Mesendoderm (in vitro differentiated cells): ENCODE results near the gene CDNF.
"Not testable (repeated sequence)": the region's sequence is repeated elsewhere in the genome, so short reads cannot be mapped to it uniquely, and the experiment has no call there.

Experiments used
- DNase-seq: peaks from one replicate; pipeline ENCODE4 v3.0.0; 2013
- H2AK5ac ChIP-seq: 2 replicates; pipeline ENCODE4 v1.6.1; 2013; ENCODE audit warnings: low read length, inconsistent platforms
- H2BK120ac ChIP-seq: 2 replicates; pipeline ENCODE4 v1.6.1; 2013; ENCODE audit warnings: low read depth, mild to moderate bottlenecking, low read length, moderate library complexity, mixed read lengths
- H2BK15ac ChIP-seq: replicated peaks from 2 replicates; pipeline ENCODE4 v1.6.1; 2013; ENCODE audit warnings: low read depth, mild to moderate bottlenecking, moderate library complexity
- H2BK5ac ChIP-seq: 2 replicates; pipeline ENCODE4 v1.6.1; 2013; ENCODE audit warnings: low read length, inconsistent platforms
- H3K18ac ChIP-seq: 2 replicates; pipeline ENCODE4 v1.6.1; 2013; ENCODE audit warnings: mild to moderate bottlenecking, low read length, mixed read lengths
- H3K23ac ChIP-seq: one replicate; pipeline ENCODE4 v1.6.1; 2013; ENCODE audit warnings: low read length
- H3K27ac ChIP-seq: 2 replicates; pipeline ENCODE4 v1.5.1; 2013; ENCODE audit warnings: low read depth, mild to moderate bottlenecking, inconsistent platforms, low read length, moderate library complexity
- H3K27me3 ChIP-seq: 2 replicates; pipeline ENCODE4 v1.6.1; 2013; ENCODE audit warnings: low read length, control low read depth, mild to moderate bottlenecking, inconsistent platforms; ENCODE audit not compliant: insufficient read depth, poor library complexity
- H3K36me3 ChIP-seq: 2 replicates; pipeline ENCODE4 v1.6.1; 2013; ENCODE audit warnings: low read length, inconsistent platforms; ENCODE audit not compliant: control insufficient read depth, insufficient read depth
- H3K4ac ChIP-seq: one replicate; pipeline ENCODE4 v1.6.1; 2013; ENCODE audit warnings: low read depth, mild to moderate bottlenecking, low read length, moderate library complexity
- H3K4me1 ChIP-seq: 2 replicates; pipeline ENCODE4 v1.6.1; 2013; ENCODE audit warnings: low read depth, low read length, inconsistent platforms; ENCODE audit not compliant: control insufficient read depth
- H3K4me2 ChIP-seq: 2 replicates; pipeline ENCODE4 v1.6.1; 2013; ENCODE audit warnings: low read length
- H3K4me3 ChIP-seq: 2 replicates; pipeline ENCODE4 v1.5.1; 2013; ENCODE audit warnings: mild to moderate bottlenecking, low read length
- H3K56ac ChIP-seq: one replicate; pipeline ENCODE4 v1.6.1; 2013; ENCODE audit warnings: low read length
- H3K79me1 ChIP-seq: 2 replicates; pipeline ENCODE4 v1.6.1; 2013; ENCODE audit warnings: low read length, inconsistent platforms
- H3K79me2 ChIP-seq: 2 replicates; pipeline ENCODE4 v1.6.1; 2013; ENCODE audit warnings: mild to moderate bottlenecking, low read length; ENCODE audit not compliant: control insufficient read depth, insufficient read depth
- H3K9ac ChIP-seq: 2 replicates; pipeline ENCODE4 v1.6.1; 2013; ENCODE audit warnings: low read length, inconsistent platforms
- H4K5ac ChIP-seq: one replicate; pipeline ENCODE4 v1.6.1; 2013; ENCODE audit warnings: low read length
- H4K8ac ChIP-seq: one replicate; pipeline ENCODE4 v1.6.1; 2013; ENCODE audit warnings: low read depth, mild to moderate bottlenecking, control low read depth, low read length, moderate library complexity
- WGBS: extraction: QIAGEN DNeasy Blood & Tissue Kit; methylation state at CpG from one replicate; pipeline ENCODE4 v1.1.7; 2013; ENCODE audit warnings: low lambda C conversion rate, missing lambda C conversion rate; ENCODE audit not compliant: insufficient coverage; ENCODE audit errors: extremely low coverage; 5-methylcytosine and 5-hydroxymethylcytosine counted together

Gene CDNF

GRCh38 chr10:14816717-14817116 lies 21.1 kb downstream of the CDNF start:
- WGBS, result no CpG with 5 or more reads among the region's 7 CpGs
- H4K8ac ChIP-seq, H3K27ac ChIP-seq: not testable (repeated sequence)

GRCh38 chr10:14815681-14816080 lies 22.2 kb downstream of the CDNF start:
- no peaks in the 10 kb centered on the region for H3K36me3 ChIP-seq
- H2AK5ac ChIP-seq, result no peak overlapping the region
- H3K4me3 ChIP-seq, result no peak overlapping the region
- H3K4me2 ChIP-seq, result no peak overlapping the region
- H3K79me2 ChIP-seq, result no peaks in the 10 kb centered on the region
- no peak overlapping the region for H3K9ac ChIP-seq
- no peak overlapping the region for H3K4ac ChIP-seq
- no peak overlapping the region for H2BK15ac ChIP-seq
- no peak overlapping the region for H3K56ac ChIP-seq
- no peak overlapping the region for H2BK5ac ChIP-seq
- H4K5ac ChIP-seq, result no peak overlapping the region
- H3K27ac ChIP-seq, result no peak overlapping the region
- no peaks in the 10 kb centered on the region for H3K4me1 ChIP-seq
- no peaks in the 10 kb centered on the region for H3K27me3 ChIP-seq
- DNase-seq, result no peak
- no CpG with 5 or more reads among the region's 6 CpGs for WGBS
- H4K8ac ChIP-seq, result no peak overlapping the region
- no peak overlapping the region for H2BK120ac ChIP-seq
- no peaks in the 10 kb centered on the region for H3K79me1 ChIP-seq
- no peak overlapping the region for H3K18ac ChIP-seq
- no peak overlapping the region for H3K23ac ChIP-seq

More at GRCh38 chr10:14816717-14817116, 21.1 kb downstream of the CDNF start:
- not testable (repeated sequence) for H2BK120ac ChIP-seq, H3K9ac ChIP-seq, H3K4me1 ChIP-seq, H3K4me3 ChIP-seq, H2AK5ac ChIP-seq, H3K79me2 ChIP-seq, H2BK15ac ChIP-seq, H3K23ac ChIP-seq, H3K79me1 ChIP-seq, H3K36me3 ChIP-seq, H3K27me3 ChIP-seq, H3K18ac ChIP-seq, H2BK5ac ChIP-seq, DNase-seq, H3K4ac ChIP-seq, H4K5ac ChIP-seq, H3K4me2 ChIP-seq, H3K56ac ChIP-seq

- no CpG with 5 or more reads among the region's 3 CpGs for WGBS
- H3K4ac ChIP-seq, result no peak overlapping the region
Observed at GRCh38 chr10:14812271-14812670, 25.6 kb downstream of the CDNF start.

GRCh38 chr10:14810969-14811953 lies 26.6 kb downstream of the CDNF start:
- Histone ChIP-seq H3K4ac (no peak overlapping the region), H3K23ac (no peak overlapping the region), H3K9ac (no peak overlapping the region), H3K27ac (no peak overlapping the region), H2BK120ac (no peak overlapping the region), H3K4me2 (no peak overlapping the region), H4K5ac (no peak overlapping the region), H3K18ac (no peak overlapping the region), H2AK5ac (no peak overlapping the region), H3K27me3 (no peaks in the 10 kb centered on the region), H4K8ac (no peak overlapping the region), H3K4me3 (no peak overlapping the region), H2BK15ac (no peak overlapping the region), H3K4me1 (no peaks in the 10 kb centered on the region), H2BK5ac (no peak overlapping the region), H3K79me2 (no peaks in the 10 kb centered on the region), H3K36me3 (no peaks in the 10 kb centered on the region), H3K56ac (no peak overlapping the region), H3K79me1 (no peaks in the 10 kb centered on the region)
- DNase-seq, result no peak
- no CpG with 5 or more reads among the region's 9 CpGs for WGBS

More at GRCh38 chr10:14812271-14812670, 25.6 kb downstream of the CDNF start:
- Histone ChIP-seq H3K27me3 (no peaks in the 10 kb centered on the region), H3K27ac (no peak overlapping the region), H3K23ac (no peak overlapping the region), H3K79me2 (no peaks in the 10 kb centered on the region), H3K18ac (no peak overlapping the region), H4K5ac (no peak overlapping the region), H2BK120ac (no peak overlapping the region), H3K9ac (no peak overlapping the region), H3K56ac (no peak overlapping the region), H3K4me3 (no peak overlapping the region), H2BK5ac (no peak overlapping the region), H3K4me2 (no peak overlapping the region), H2BK15ac (no peak overlapping the region), H3K36me3 (no peaks in the 10 kb centered on the region), H2AK5ac (no peak overlapping the region), H4K8ac (no peak overlapping the region), H3K4me1 (no peaks in the 10 kb centered on the region), H3K79me1 (no peaks in the 10 kb centered on the region)
- DNase-seq, result peak; percentile 49

- no peaks in the 10 kb centered on the region for H3K79me1 ChIP-seq
- no peak for DNase-seq
- H2BK5ac ChIP-seq, result no peak overlapping the region
- H3K27ac ChIP-seq, result no peak overlapping the region
- no peaks in the 10 kb centered on the region for H3K79me2 ChIP-seq
- H4K8ac ChIP-seq, result no peak overlapping the region
- H2BK15ac ChIP-seq, result no peak overlapping the region
- no peak overlapping the region for H3K23ac ChIP-seq
- H3K18ac ChIP-seq, result no peak overlapping the region
- no peak overlapping the region for H3K4me3 ChIP-seq
- no peak overlapping the region for H3K56ac ChIP-seq
- H3K4me1 ChIP-seq, result no peaks in the 10 kb centered on the region
- H4K5ac ChIP-seq, result no peak overlapping the region
- no peaks in the 10 kb centered on the region for H3K27me3 ChIP-seq
- no peak overlapping the region for H3K4me2 ChIP-seq
- no peak overlapping the region for H2AK5ac ChIP-seq
- H3K36me3 ChIP-seq, result no peaks in the 10 kb centered on the region
- WGBS, result no CpG with 5 or more reads among the region's 3 CpGs
- no peak overlapping the region for H3K9ac ChIP-seq
- no peak overlapping the region for H3K4ac ChIP-seq
- H2BK120ac ChIP-seq, result no peak overlapping the region
Observed at GRCh38 chr10:14806318-14806717, 31.5 kb downstream of the CDNF start.
